Keratinocyte (primary cell): ENCODE data around the gene NME7. TPM values are rescaled to one million over a fixed set of nuclear protein-coding genes. Genes with fewer than 3 reads are reported as not detected.

Source experiments
- DNase-seq: peaks from one replicate; pipeline ENCODE4 v3.0.0-alpha.2; 2011; ENCODE audit warnings: low read depth, missing footprints, low spot score
- FAIRE-seq: peaks from 2 replicates; lab custom pipeline; 2011; peaks lifted over from hg19 to GRCh38; lab: Jason Lieb, UNC
- H2AFZ ChIP-seq: 2 replicates; pipeline ENCODE4 v1.6.0; 2012; ENCODE audit warnings: low read length, control low read depth, inconsistent platforms; ENCODE audit not compliant: control insufficient read depth
- H3K27ac ChIP-seq: 2 replicates; pipeline ENCODE4 v1.5.1; 2011; ENCODE audit warnings: low read length; ENCODE audit not compliant: control insufficient read depth, insufficient read depth
- H3K27me3 ChIP-seq: 3 replicates; pipeline ENCODE4 v1.6.0; 2011; ENCODE audit warnings: low read length; ENCODE audit not compliant: control insufficient read depth, insufficient read depth; ENCODE audit errors: extremely low read depth
- H3K36me3 ChIP-seq, 2 experiments: 2 replicates in 1 of 2; 3 replicates in 1 of 2; pipeline ENCODE4 v1.5.1; 2011; ENCODE audit warnings: low read length in 2 of 2, mild to moderate bottlenecking in 1 of 2; ENCODE audit not compliant: control insufficient read depth in 2 of 2, insufficient read depth in 2 of 2; ENCODE audit errors: extremely low read depth in 1 of 2
- H3K4me1 ChIP-seq: 3 replicates; pipeline ENCODE4 v1.5.1; 2011; ENCODE audit warnings: low read length; ENCODE audit not compliant: control insufficient read depth, insufficient read depth; ENCODE audit errors: extremely low read depth
- H3K4me2 ChIP-seq: 3 replicates; pipeline ENCODE4 v1.6.0; 2011; ENCODE audit warnings: low read depth, low read length; ENCODE audit not compliant: control insufficient read depth, insufficient read depth; ENCODE audit errors: extremely low read depth
- H3K4me3 ChIP-seq, 3 experiments: fragments of 200-600 bp in 1 of 3; sonication (generic) in 1 of 3; 2 replicates in 2 of 3; 3 replicates in 1 of 3; pipeline ENCODE4 v1.5.1; 2011 to 2016; ENCODE audit warnings: low read length in 3 of 3, mild to moderate bottlenecking in 3 of 3, control low read depth in 2 of 3, inconsistent platforms in 1 of 3, low read depth in 1 of 3, mixed read lengths in 1 of 3, mixed run types in 1 of 3, moderate library complexity in 1 of 3; ENCODE audit not compliant: control insufficient read depth in 2 of 3, insufficient read depth in 2 of 3; ENCODE audit errors: extremely low read depth in 1 of 3
- H3K79me2 ChIP-seq: 2 replicates; pipeline ENCODE4 v1.6.0; 2012; ENCODE audit warnings: low read length; ENCODE audit not compliant: control insufficient read depth, insufficient read depth
- H3K9ac ChIP-seq: 3 replicates; pipeline ENCODE4 v1.6.0; 2011; ENCODE audit warnings: low read length; ENCODE audit not compliant: control insufficient read depth, insufficient read depth; ENCODE audit errors: extremely low read depth
- H3K9me1 ChIP-seq: 3 replicates; pipeline ENCODE4 v1.6.0; 2011; ENCODE audit warnings: low read length; ENCODE audit not compliant: control insufficient read depth, insufficient read depth; ENCODE audit errors: extremely low read depth
- H3K9me3 ChIP-seq: 2 replicates; pipeline ENCODE4 v1.5.1; 2012; ENCODE audit warnings: low read depth, low read length; ENCODE audit not compliant: control insufficient read depth
- H4K20me1 ChIP-seq: 3 replicates; pipeline ENCODE4 v1.6.0; 2011; ENCODE audit warnings: low read length; ENCODE audit not compliant: control insufficient read depth, insufficient read depth; ENCODE audit errors: extremely low read depth
- CTCF ChIP-seq, 3 experiments: IDR thresholded peaks in 1 of 3; conservative IDR thresholded peaks in 1 of 3; optimal IDR thresholded peaks in 1 of 3; 2 replicates in 2 of 3; 3 replicates in 1 of 3; pipeline versions ENCODE3 to v1.5.1; 2011; ENCODE audit warnings: low read length in 3 of 3, mild to moderate bottlenecking in 3 of 3, moderate library complexity in 2 of 3, control low read depth in 1 of 3, inconsistent platforms in 1 of 3; ENCODE audit not compliant: insufficient read depth in 2 of 3; ENCODE audit errors: extremely low read depth in 1 of 3
- EZH2 ChIP-seq: IDR thresholded peaks from one replicate; pipeline ENCODE4 v1.6.1; 2012; ENCODE audit warnings: inconsistent platforms, mild to moderate bottlenecking, low read length, moderate library complexity
- dilution Hi-C: fragments of 300-500 bp; cut with MboI; formaldehyde crosslinking; loops from one replicate; pipeline ENCODE4 v1.7.0; 2020; ENCODE audit warnings: low sequenced_read_pairs; ENCODE audit not compliant: extremely low pct_ligation_motif_present
- polyA plus RNA-seq, 5 experiments: library from polyadenylated mRNA; depleted of rRNA in 3 of 5; stranded (reverse) in 3 of 5; stranded (forward) in 1 of 5; unstranded in 1 of 5; fragments of >200 nt; gene quantifications; 1 replicate in 1 of 5; 2 replicates in 3 of 5; 3 replicates in 1 of 5; pipeline versions ENCODE4 v1.2.1 to v1.2.3, GENCODE V29; 2011 to 2012; ENCODE audit warnings: missing spikeins in 2 of 5, low read depth in 1 of 5, low replicate concordance in 1 of 5

Gene NME7
- polyA plus RNA-seq, 1 donor (not counting 4 experiments of a cell fraction or from before 2014, with no cell fraction given) = 52.9 TPM

GRCh38 chr1:169106921-169107602 is 260.5 kb downstream of the NME7 start:
- peak overlapping the region; percentile 73 for H3K27ac ChIP-seq
- H3K9me3 ChIP-seq = no peaks in the 10 kb centered on the region
- H3K27me3 ChIP-seq = peaks cover 30% of the 10 kb centered on the region
- peak overlapping the region; percentile 70 to 74 (median 73) for H3K4me3 ChIP-seq
- dilution Hi-C loops = no loop called here
- H3K36me3 ChIP-seq = peaks cover 0 to under 1% of the 10 kb centered on the region in 2 experiments
- H3K9ac ChIP-seq = peak overlapping the region; percentile 82
- H3K4me1 ChIP-seq = peaks cover 54% of the 10 kb centered on the region
- H4K20me1 ChIP-seq = no peaks in the 10 kb centered on the region
- TF ChIP-seq CTCF (optimal IDR thresholded peaks at IDR 0.05 in 1 of 3, IDR thresholded peaks at IDR 0.05 in 1 of 3, conservative IDR thresholded peaks at IDR 0.05 in 1 of 3; ENCODE audit: extremely low read depth in 1 of 3, insufficient read depth in 2 of 3, low read length in 3 of 3) = no peak
- no peak for TF ChIP-seq EZH2
- H3K4me2 ChIP-seq = peak overlapping the region; percentile 96
- no peak for DNase-seq
- H2AFZ ChIP-seq = peak overlapping the region; percentile 76
- H3K9me1 ChIP-seq = no peaks in the 10 kb centered on the region
- no peak for FAIRE-seq
- peaks cover 49% of the 10 kb centered on the region for H3K79me2 ChIP-seq

GRCh38 chr1:169106095-169106920 is 261.3 kb downstream of the NME7 start, which contains the start of gene ATP1B1:
Gene ATP1B1 (plus strand): TSS chr1:169106690. CDS start chr1:169106830, 140 bp downstream.
- Histone ChIP-seq H3K36me3 (no peaks in the 10 kb centered on the region), H3K4me1 (peaks cover 54% of the 10 kb centered on the region), H3K9me3 (no peaks in the 10 kb centered on the region), H3K79me2 (peaks cover 45% of the 10 kb centered on the region), H3K27ac (peak within 1 kb of the TSS; percentile 73), H3K4me2 (peak within 1 kb of the TSS; percentile 96), H2AFZ (peak within 1 kb of the TSS; percentile 76), H3K9ac (peak within 1 kb of the TSS; percentile 82), H3K4me3 (peak within 1 kb of the TSS; percentile 74 to 78 (median 75)), H3K9me1 (no peaks in the 10 kb centered on the region), H3K27me3 (peaks cover 30% of the 10 kb centered on the region), H4K20me1 (no peaks in the 10 kb centered on the region)
- FAIRE-seq (no peak), DNase-seq (no peak)
- TF ChIP-seq EZH2 (no peak), CTCF (optimal IDR thresholded peaks at IDR 0.05 in 1 of 3, IDR thresholded peaks at IDR 0.05 in 1 of 3, conservative IDR thresholded peaks at IDR 0.05 in 1 of 3; ENCODE audit: extremely low read depth in 1 of 3, insufficient read depth in 2 of 3, low read length in 3 of 3) (peak in 2 of 3 experiments; percentile 11 to 29)
- dilution Hi-C loops = no loop called here
